NOMO-1 treated with DMSO at 0.1 percent for 48 hours (cell line): ENCODE results near the gene MERTK.
"Not testable (repeated sequence)": the region's sequence is repeated elsewhere in the genome, so short reads cannot be mapped to it uniquely, and the experiment has no call there.

Experiments
- DNase-seq: peaks from one replicate; lab custom pipeline; 2025; ENCODE audit not compliant: unreplicated experiment; lab: John Stamatoyannopoulos, UW

Gene MERTK

DNA sequence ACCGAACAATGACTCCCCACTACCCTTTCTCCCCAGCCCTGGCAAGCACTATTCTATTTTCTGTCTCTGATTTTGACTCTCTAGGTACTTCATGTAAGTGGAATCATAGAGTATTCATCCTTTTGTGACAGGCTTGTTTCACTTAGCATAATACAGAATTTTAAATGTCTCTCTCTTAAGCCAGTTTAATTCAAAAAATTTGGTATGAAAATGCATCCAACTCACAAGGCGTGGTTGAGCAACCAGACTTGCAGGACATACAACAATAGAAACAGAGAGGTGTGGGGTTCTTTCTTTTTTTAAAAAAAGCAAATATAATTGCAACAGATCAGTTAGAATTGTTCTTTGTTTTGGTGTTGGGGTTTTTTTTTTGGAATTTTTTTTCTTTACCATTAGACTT is 109.1 kb downstream of the MERTK start:
- DNase-seq = no peak

- no peak for DNase-seq
These were observed 110.6 kb downstream of the MERTK start for GRCh38 chr2:112008910-112009485.

GRCh38 chr2:112010751-112011150 is 112.3 kb downstream of the MERTK start:
- DNase-seq = peak; percentile 64

DNA sequence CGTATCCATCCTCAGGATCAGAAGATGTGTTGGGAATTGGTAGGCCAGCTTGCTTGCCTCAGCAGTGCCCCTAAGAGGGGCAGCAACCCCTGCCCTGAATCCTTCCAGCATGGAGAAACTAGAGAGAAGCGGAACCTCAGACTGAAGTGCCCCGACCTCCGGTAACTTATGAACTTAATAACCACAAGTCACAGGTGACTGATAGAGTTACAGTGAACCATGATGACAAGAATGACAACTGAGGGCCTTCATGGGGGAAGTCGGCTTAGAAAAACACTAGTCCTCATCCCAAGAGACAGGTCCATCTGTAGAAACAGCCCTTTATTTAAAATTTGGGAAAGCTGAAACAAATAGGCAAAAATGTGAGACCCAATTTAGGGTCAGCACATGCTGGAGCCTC is 114.1 kb downstream of the MERTK start:
- DNase-seq = no peak

DNA sequence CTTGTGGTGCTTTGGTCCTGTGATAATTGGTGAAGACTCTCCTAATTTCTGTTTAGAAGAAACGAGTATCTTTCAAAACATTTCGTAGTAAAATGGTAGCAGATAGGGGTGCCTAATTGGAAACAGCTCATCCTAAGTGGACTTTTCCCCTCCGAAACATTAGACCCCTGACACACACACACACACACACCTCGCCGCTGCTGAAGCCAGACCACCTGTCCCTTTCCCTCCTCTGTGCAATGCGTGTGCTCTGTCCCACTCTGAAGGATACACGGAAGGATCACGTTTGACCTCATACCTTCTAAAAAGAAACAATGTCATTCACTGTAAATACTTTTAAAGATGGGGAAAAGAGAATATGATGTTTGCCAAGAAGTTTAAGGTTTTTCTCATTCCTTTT is 120.4 kb downstream of the MERTK start:
- no peak for DNase-seq

DNA sequence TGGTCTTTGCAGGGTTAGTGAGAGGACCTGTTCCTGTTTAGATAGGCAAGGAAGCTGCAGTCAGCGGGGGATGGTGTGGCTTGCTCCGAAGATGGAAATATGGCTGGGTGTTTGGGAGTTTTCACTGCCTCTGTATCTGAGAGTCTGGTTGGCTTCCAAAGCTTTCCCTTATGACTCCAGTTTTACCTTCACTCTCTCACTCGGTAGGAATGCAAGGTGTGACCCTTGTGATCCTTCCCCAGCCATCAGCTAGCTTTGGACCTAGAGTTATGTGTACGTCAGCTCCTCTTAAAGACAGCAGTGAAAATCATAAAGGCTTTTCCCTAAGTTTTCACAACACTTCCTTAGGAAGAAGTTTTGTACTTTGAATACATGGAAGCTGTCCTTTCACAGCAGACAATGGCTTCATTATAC is 121.2 kb downstream of the MERTK start:
- DNase-seq = no peak

- DNase-seq = no peak
These were observed 122.2 kb downstream of the MERTK start for GRCh38 chr2:112020561-112020960.

DNA sequence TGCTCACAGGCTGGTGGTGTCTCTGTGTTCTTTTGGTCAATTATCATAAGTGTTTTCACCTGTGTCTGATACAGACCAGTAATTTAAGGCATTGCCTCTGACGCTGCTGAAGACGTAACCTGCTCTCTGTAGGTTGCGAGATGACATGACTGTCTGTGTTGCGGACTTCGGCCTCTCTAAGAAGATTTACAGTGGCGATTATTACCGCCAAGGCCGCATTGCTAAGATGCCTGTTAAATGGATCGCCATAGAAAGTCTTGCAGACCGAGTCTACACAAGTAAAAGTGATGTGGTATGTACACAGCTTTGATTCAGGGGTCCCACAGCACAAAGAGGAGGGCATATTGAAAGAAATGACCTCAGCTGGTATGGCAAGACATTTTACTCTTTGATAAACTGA is 122.9 kb downstream of the MERTK start:
- no peak for DNase-seq

DNA sequence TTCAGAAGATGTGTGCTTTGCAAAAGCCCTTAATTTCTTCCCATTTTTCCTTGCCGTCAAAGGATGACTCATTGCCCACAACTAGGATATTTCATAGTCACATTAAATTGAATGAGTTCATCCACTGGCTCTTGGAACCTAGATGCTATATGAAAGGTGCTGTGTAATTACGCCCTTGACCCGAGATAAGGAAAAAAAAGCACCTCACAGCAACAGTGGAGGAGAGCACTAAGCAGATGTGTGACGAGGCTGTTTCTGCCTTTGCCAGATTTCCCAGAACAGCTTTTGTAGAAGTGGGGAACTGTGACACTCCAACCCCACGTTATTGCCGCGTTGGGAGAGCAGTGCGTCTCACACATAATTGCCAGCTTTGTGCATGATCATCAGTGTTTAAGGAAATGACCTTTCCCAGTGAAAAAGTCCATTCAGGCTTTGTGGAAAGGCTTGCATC is 123.4 kb downstream of the MERTK start:
- DNase-seq = no peak

- DNase-seq = no peak
These were observed 125.3 kb downstream of the MERTK start for GRCh38 chr2:112023707-112024106.

DNA sequence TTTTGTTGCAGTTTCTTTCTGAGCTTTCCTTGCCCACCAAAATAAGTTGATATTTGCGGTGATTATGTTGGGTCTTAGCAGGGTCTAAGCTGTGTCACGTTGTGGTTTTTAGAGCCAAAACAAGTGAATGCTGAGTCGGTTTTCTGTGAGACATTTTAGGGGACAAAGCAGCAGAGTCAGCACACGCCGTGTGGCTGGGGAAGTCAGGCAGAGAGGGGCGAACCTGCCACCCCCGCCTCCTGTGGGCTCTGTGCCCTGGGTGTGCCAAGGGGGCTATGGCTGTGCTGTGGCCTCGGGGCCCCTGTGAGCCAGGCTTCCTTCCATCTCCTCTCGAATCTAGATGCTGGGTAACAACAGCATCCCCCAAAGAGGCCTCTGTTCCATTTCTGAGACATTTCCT is 125.8 kb downstream of the MERTK start:
- DNase-seq = no peak

- no peak for DNase-seq
These were observed 126.6 kb downstream of the MERTK start for GRCh38 chr2:112024896-112025491.

DNA sequence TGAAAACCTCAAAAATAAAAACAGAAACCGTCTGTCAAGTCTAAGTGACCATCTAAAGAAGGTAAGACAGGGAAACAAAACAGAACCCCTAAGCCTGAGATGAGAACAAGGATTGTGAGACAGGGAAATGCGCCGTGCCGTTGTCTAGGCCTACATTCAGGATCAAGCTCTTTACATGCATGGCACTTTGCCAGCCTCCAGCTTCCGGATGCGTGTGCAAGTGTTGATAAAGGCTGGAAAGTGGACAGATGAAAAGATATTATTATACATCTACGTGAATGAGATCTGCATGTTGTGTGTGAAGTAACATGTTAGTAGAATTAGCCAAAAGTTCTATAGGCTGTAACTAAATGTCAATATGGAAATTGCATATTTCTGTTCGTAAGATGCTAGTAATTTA is 128.1 kb downstream of the MERTK start:
- DNase-seq = no peak

DNA sequence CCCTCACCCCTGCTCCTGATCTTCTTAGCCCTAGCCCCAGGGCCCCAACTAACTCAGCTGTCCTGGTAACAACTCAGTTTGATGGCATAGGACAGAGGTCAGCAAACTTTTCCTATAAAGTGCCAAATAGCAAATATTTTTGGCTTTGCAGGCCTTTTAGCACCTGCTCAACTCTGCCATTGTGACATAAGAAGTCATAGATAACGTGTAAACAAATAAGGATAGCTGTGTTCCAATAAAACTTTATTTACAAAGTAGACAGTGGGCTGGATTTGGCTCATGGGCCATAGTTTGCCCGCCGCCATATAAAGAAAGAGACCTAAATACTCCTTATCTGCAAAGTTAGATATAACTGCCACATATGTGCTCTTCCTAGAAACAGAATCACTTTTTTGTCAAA is 129.4 kb downstream of the MERTK start:
- DNase-seq = no peak

GRCh38 chr2:112029164-112029563 is 130.8 kb downstream of the MERTK start:
- no peak for DNase-seq

DNA sequence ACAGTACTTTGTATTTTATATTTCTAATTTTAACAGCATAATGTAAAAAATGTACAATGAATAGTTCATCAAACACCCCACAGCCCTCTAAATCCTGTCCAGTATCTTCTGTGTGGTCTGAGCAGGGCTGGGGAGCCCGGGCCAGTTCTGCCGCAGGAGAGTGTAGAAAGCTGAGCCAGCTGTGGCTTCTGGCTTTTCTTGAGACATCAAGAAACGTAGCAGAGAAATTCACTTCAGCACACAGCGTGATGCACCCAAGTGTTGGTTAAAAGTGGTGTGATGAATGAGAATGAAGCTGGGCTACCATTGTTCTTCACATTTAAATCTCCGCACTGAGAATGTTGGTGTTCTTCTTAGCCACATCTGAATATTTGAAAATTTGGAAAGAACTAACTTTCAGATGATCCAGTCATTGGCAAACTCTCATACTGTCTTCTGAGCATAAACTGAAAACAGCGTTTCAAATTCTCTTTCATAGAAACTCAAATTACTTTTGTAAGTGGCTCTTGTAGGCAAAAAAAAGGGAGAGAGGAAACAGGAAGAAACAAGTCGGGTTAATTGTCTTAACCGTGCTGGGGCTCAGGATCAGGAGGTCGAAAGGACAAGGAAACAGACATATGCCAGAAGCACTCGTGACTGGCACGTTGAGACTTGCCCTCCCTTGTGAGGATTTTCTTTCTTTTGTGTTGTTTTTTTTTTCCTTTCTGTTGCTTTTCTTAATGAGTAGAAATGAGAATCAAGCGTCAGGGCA is 133.2 kb downstream of the MERTK start:
- peak; percentile 71 for DNase-seq

GRCh38 chr2:112032224-112032586 is 133.8 kb downstream of the MERTK start:
- no peak for DNase-seq

DNA sequence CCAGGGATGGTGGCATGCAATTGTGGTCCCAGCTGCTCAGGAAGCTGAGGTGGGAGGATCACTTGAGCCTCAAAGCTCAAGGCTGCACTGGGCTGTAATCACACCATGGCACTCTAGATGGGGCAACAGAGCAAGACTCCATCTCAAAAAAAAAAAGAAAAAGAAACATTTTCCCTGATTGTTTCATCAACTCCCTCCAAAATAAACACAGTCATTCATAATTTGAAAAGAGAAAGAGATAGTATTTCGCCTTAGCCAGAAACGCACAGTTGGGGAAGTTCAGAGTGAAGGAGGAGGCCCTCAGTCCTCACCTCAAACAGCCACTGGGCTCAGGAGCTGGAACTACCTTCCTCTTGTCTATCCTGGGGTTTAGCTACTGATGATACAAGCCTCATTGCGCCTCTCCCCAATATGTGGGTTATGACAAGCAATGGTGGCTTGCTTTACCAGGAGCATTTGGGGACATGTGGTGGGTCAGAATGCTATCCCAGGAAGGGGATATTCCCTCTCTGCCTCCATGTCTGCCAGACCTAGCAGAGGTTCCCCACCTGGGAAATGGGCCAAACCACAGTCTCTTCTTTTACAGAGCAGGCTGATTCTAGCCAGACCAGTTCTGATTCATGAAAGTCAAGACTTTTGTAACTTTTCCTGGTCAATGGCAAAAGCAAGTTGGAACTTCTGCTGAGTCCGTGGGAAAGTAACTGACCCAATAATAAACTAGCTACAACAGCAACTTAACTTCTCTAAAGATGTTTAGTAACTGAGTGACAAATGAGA is 134.5 kb downstream of the MERTK start:
- DNase-seq = no peak

GRCh38 chr2:112033600-112033999 is 135.2 kb downstream of the MERTK start:
- no peak for DNase-seq

GRCh38 chr2:112034924-112035323 is 136.5 kb downstream of the MERTK start:
- no peak for DNase-seq

GRCh38 chr2:112035786-112036185 is 137.4 kb downstream of the MERTK start:
- no peak for DNase-seq

GRCh38 chr2:112039556-112039955 is 141.1 kb downstream of the MERTK start:
- not testable (repeated sequence) for DNase-seq
